Measurements from ENCODE around the gene ERAL1. TPM values are rescaled to one million over a fixed set of nuclear protein-coding genes. Genes with fewer than 3 reads are reported as not detected.
"Not testable (repeated sequence)": the region's sequence is repeated elsewhere in the genome, so short reads cannot be mapped to it uniquely, and the experiment has no call there.

ERAL1 gene
- total RNA-seq, 1 donor from 2014 or later, result 25.8 TPM

DNA sequence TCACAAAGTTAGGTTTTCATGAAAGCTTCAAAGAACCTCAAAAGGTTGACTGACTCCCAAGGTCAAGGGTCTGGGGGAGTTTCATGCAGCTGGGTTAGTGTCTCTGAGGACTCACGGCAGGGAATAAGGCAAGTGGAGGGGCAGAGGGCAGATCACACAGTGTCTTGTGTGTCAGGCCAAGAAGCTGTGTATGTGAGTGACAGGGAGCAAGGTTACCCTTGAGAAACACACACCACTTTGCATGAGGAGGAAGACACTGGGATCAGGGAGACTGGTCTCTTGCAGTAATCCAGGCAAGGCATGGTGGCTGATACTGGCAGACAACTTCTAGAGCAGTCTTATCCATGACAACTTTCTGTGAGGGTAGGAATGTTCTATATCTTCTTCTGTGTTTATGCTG is 36.4 kb downstream of the ERAL1 start:
- TF ChIP-seq EZH2phosphoT487 (IDR thresholded peaks at IDR 0.05), result no peak
- no peak for TF ChIP-seq EZH2 (IDR thresholded peaks at IDR 0.05)
- TF ChIP-seq, protein P1, sequence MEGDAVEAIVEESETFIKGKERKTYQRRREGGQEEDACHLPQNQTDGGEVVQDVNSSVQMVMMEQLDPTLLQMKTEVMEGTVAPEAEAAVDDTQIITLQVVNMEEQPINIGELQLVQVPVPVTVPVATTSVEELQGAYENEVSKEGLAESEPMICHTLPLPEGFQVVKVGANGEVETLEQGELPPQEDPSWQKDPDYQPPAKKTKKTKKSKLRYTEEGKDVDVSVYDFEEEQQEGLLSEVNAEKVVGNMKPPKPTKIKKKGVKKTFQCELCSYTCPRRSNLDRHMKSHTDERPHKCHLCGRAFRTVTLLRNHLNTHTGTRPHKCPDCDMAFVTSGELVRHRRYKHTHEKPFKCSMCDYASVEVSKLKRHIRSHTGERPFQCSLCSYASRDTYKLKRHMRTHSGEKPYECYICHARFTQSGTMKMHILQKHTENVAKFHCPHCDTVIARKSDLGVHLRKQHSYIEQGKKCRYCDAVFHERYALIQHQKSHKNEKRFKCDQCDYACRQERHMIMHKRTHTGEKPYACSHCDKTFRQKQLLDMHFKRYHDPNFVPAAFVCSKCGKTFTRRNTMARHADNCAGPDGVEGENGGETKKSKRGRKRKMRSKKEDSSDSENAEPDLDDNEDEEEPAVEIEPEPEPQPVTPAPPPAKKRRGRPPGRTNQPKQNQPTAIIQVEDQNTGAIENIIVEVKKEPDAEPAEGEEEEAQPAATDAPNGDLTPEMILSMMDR (IDR thresholded peaks at IDR 0.05), result no peak
- Histone ChIP-seq H3K4me1 (peaks cover 8% of the 10 kb centered on the region), H3K79me2 (ENCODE audit: low read depth) (peaks cover 43% of the 10 kb centered on the region)

DNA sequence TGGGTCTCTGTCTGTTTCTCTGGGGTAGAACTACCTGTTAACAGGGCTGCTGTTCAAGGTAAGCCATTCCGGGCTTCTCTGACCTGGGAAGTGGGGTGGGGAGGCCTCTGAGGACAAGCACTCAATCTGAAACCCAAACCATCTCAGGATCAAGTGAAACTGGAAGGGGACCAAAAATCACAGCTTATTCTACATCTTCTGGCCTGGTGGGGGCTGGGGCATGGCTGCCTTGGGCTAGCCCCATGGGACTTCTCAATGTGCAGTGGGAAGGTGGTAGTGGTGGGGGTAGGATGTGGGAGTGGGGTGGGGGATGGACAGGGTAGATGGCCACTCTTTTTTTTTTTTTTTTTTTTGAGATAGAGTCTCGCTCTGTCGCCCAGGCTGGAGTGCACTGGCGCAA is 37.2 kb downstream of the ERAL1 start:
- TF ChIP-seq, protein P1 (IDR thresholded peaks at IDR 0.05), result no peak
- TF ChIP-seq EZH2 (IDR thresholded peaks at IDR 0.05), result no peak
- no peak for TF ChIP-seq EZH2phosphoT487 (IDR thresholded peaks at IDR 0.05)
- H3K27me3 Mint-ChIP-seq (ENCODE audit: insufficient read depth, low read depth), result peaks cover 2% of the 10 kb centered on the region
- peaks cover 3% of the 10 kb centered on the region for H3K9me3 Mint-ChIP-seq
- H3K4me2 ChIP-seq, result no peak overlapping the region
- peaks cover 9% of the 10 kb centered on the region for H3K36me3 Mint-ChIP-seq
- H3K4me1 Mint-ChIP-seq, result peaks cover 63% of the 10 kb centered on the region
- no peak overlapping the region for H3K4me3 Mint-ChIP-seq
- no peak for DNase-seq (ENCODE audit: low spot score)
- H3K9ac ChIP-seq, result no peak overlapping the region
- H3K27ac ChIP-seq, result no peak overlapping the region
- H3K27ac Mint-ChIP-seq, result no peak overlapping the region
- peaks cover 75% of the 10 kb centered on the region for H4K20me1 ChIP-seq (ENCODE audit: low read depth)
- H3K9me3 ChIP-seq (ENCODE audit: low read depth), result no peaks in the 10 kb centered on the region
- no peak overlapping the region for H2AFZ ChIP-seq (replicated peaks)
- H3K79me2 ChIP-seq (ENCODE audit: low read depth), result peaks cover 51% of the 10 kb centered on the region
- no peak overlapping the region for H3K4me3 ChIP-seq
- H3K36me3 ChIP-seq, result no peaks in the 10 kb centered on the region
- no peaks in the 10 kb centered on the region for H3K27me3 ChIP-seq
- H3F3A ChIP-seq (ENCODE audit: low read depth), result peaks cover 12% of the 10 kb centered on the region
- peaks cover 10% of the 10 kb centered on the region for H3K4me1 ChIP-seq

More for the DNA sequence above, 36.4 kb downstream of the ERAL1 start:
- peaks cover 9% of the 10 kb centered on the region for H3K36me3 Mint-ChIP-seq
- H3K4me1 Mint-ChIP-seq, result peaks cover 56% of the 10 kb centered on the region
- Histone ChIP-seq H4K20me1 (ENCODE audit: low read depth) (peaks cover 75% of the 10 kb centered on the region), H3K36me3 (no peaks in the 10 kb centered on the region), H3F3A (ENCODE audit: low read depth) (peaks cover 4% of the 10 kb centered on the region), H3K4me2 (no peak overlapping the region), H3K4me3 (no peak overlapping the region), H2AFZ (replicated peaks) (no peak overlapping the region), H3K9me3 (ENCODE audit: low read depth) (no peaks in the 10 kb centered on the region), H3K27me3 (no peaks in the 10 kb centered on the region), H3K9ac (no peak overlapping the region), H3K27ac (no peak overlapping the region)
- H3K27me3 Mint-ChIP-seq (ENCODE audit: insufficient read depth, low read depth), result peaks cover 5% of the 10 kb centered on the region
- peak overlapping the region; percentile 91 for H3K27ac Mint-ChIP-seq
- peak overlapping the region; percentile 56 for H3K4me3 Mint-ChIP-seq
- DNase-seq (ENCODE audit: low spot score), result no peak
- H3K9me3 Mint-ChIP-seq, result peaks cover 3% of the 10 kb centered on the region

DNA sequence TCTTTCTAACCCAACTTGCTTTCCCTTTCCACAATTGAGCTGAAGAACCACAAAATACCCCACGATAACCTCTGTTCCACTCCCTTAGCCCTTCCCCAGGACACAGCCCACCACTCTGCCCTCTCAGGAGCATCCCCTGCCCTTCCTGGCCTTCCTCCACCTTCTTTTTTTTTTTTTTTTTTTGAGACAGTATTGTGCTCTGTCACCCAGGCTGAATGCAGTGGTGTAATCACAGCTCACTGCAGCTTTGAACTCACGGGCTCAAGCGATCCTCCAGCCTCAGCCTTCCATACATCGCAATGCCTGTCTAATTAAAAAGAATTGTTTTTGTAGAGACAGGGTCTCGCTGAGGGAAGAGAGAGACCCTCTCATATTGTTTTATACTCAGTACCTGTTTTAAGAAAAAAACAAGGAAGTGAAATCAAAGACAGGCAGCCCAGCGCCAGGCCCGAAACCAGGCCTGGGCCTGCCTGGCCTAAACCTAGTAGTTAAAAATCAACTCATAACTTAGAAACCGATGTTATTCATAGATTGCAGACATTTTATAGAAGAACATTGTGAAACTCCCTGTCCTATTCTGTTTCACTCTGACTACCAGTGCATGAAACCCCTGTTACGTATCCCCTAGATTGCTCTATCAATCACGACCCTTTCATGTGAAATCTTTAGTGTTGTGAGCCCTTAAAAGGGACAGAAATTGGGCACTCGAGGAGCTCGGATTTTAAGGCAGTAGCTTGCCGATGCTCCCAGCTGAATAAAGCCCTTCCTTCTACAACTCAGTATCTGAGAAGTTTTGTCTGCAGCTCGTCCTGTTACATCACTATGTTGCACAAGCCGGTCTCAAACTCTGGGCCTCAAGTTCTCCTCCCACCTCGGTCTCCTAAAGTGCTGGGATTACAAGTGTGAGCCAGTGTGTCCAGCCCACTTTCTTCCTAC is 38.7 kb downstream of the ERAL1 start:
- not testable (repeated sequence) for H3K36me3 ChIP-seq; H3K4me3 ChIP-seq; H3K36me3 Mint-ChIP-seq; H3K4me3 Mint-ChIP-seq; H3K4me2 ChIP-seq; DNase-seq (ENCODE audit: low spot score); H3K27ac ChIP-seq; H3K9me3 Mint-ChIP-seq; H3K27me3 Mint-ChIP-seq (ENCODE audit: insufficient read depth, low read depth); H3K9me3 ChIP-seq (ENCODE audit: low read depth); H3K9ac ChIP-seq; H3K27me3 ChIP-seq; H2AFZ ChIP-seq (replicated peaks)
- Histone ChIP-seq H3F3A (ENCODE audit: low read depth) (peaks cover 27% of the 10 kb centered on the region), H3K79me2 (ENCODE audit: low read depth) (peaks cover 53% of the 10 kb centered on the region), H4K20me1 (ENCODE audit: low read depth) (peaks cover 62% of the 10 kb centered on the region), H3K4me1 (peaks cover 13% of the 10 kb centered on the region)
- Mint-ChIP-seq H3K27ac (peak overlapping the region; percentile 78), H3K4me1 (peaks cover 63% of the 10 kb centered on the region)

Data from neural progenitor cell (in vitro differentiated cells).